Esophagus squamous epithelium (tissue), 4 donors: ENCODE measurements around the gene GSK3A.

ENCODE experiments used
- POLR2A ChIP-seq, 4 donors: fragments of 450-650 bp; IDR thresholded peaks; one replicate each; pipeline ENCODE4 v1.6.1; 2017; ENCODE audit warnings: antibody characterized with exemption in 4 of 4, mild to moderate bottlenecking in 4 of 4, moderate library complexity in 3 of 4
- TF ChIP-seq, protein P1 (sequence below), 6 experiments: fragments of 450-650 bp in 4 of 6; fragments of 200-600 bp in 2 of 6; sonication (generic) in 2 of 6; IDR thresholded peaks; one replicate each; pipeline ENCODE4 v1.5.1; 2016 to 2019; ENCODE audit warnings: antibody characterized with exemption in 6 of 6, mild to moderate bottlenecking in 4 of 6, moderate library complexity in 4 of 6

DNA sequence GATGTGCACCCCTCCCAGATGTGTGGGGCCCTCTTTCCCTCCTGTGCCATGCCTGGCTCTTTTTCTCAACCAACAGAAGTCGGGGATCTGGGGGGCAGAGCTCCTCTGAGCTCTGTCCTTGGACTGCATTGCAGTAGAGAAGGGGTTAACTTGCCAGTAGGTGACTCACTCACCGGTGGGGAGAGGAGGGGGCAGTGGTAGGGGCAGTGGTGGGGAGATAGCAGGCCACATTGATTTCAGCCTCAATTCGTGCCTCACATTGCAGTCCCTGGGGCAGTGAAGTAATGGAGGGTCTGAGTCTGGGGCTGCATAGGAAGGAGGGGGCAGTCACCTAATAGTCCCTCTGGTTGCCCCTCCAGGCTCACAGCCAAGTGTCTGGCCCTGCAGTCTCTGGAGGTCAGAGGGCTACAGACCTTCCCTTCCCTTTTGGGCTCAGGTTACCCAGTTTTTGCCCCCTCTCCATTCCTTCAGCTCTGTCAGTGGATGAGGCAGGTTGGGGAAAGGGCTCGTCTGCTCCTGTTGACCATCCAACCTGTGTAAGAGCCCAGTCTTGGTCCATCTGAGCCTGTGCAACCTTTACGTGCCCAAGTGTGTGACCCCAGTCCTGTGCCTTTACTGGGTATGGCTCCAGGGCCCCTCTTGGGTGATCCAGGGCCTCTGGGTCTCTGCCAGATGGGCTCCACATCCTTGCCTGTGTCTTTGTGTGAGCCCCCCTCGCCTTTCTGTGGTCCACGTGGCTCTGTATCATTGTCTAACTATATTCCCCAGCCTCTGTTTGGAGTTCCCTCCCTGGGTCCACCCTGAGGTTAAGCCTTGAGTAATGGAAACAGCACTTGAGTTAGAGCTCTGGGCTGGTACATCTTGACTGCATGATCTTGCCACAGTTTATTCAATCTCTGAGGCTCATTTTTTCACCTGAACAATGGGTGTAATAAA lies 39.7 kb upstream of the GSK3A start:
- TF ChIP-seq, protein P1, sequence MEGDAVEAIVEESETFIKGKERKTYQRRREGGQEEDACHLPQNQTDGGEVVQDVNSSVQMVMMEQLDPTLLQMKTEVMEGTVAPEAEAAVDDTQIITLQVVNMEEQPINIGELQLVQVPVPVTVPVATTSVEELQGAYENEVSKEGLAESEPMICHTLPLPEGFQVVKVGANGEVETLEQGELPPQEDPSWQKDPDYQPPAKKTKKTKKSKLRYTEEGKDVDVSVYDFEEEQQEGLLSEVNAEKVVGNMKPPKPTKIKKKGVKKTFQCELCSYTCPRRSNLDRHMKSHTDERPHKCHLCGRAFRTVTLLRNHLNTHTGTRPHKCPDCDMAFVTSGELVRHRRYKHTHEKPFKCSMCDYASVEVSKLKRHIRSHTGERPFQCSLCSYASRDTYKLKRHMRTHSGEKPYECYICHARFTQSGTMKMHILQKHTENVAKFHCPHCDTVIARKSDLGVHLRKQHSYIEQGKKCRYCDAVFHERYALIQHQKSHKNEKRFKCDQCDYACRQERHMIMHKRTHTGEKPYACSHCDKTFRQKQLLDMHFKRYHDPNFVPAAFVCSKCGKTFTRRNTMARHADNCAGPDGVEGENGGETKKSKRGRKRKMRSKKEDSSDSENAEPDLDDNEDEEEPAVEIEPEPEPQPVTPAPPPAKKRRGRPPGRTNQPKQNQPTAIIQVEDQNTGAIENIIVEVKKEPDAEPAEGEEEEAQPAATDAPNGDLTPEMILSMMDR (IDR thresholded peaks at IDR 0.05): no peak
- TF ChIP-seq POLR2A (IDR thresholded peaks at IDR 0.05): no peak
